Measurements from ENCODE around the gene TMEM87A. TPM values are rescaled to one million over a fixed set of nuclear protein-coding genes. Genes with fewer than 3 reads are reported as not detected.

TMEM87A gene
- total RNA-seq, result 131 and 219 TPM in 2 replicates

GRCh38 chr15:42272939-42273899 is at the start of gene TMEM87A, which contains the start of gene GANC:
Gene TMEM87A (minus strand): TSS chr15:42273433. CDS start chr15:42273398, 35 bp downstream.
Gene GANC (plus strand): TSS chr15:42273201. CDS start chr15:42274482, 1,281 bp downstream.

GRCh38 chr15:42207674-42208579 is 65.3 kb downstream of the TMEM87A start, which contains the start of gene VPS39:
Gene VPS39 (minus strand): TSS chr15:42208304. CDS start chr15:42208153, 151 bp downstream.

Other genes with a start within 250 kb of the TMEM87A start
- gene PLA2G4D, start 178.9 kb downstream of the TMEM87A start, total RNA-seq, result 0.07 and 0.34 TPM in 2 replicates
- 6.5 and 9.6 TPM in 2 replicates for gene PLA2G4F, start 116.8 kb downstream of the TMEM87A start, total RNA-seq
- 27.7 and 55.6 TPM in 2 replicates for gene VPS39, start 65.1 kb downstream of the TMEM87A start, total RNA-seq
- gene GANC, start 232 bp downstream of the TMEM87A start, total RNA-seq, result 13.0 and 18.8 TPM in 2 replicates
- gene CAPN3, start 86.1 kb upstream of the TMEM87A start, total RNA-seq, result 0.68 and 4.6 TPM in 2 replicates
- 47.8 and 53.2 TPM in 2 replicates for gene ZNF106, start 217.7 kb upstream of the TMEM87A start, total RNA-seq
- 46.8 and 62.5 TPM in 2 replicates for gene SNAP23, start 222.2 kb upstream of the TMEM87A start, total RNA-seq